ENCODE measurements around the gene MACO1. TPM values are rescaled to one million over a fixed set of nuclear protein-coding genes. Genes with fewer than 3 reads are reported as not detected.

Gene MACO1
- total and polyA plus RNA-seq, 9 of the 15 experiments (the other 6 are each of a cell fraction or from before 2014, with no cell fraction given) = 4.6 to 28.4 (median 21.7) TPM

- TF ChIP-seq ZBTB49 (CRISPR knock-in tag; IDR thresholded peaks at IDR 0.05; ENCODE audit: borderline replicate concordance) = no peak
- TF ChIP-seq ZNF511 (CRISPR knock-in tag; IDR thresholded peaks at IDR 0.05) = peak; percentile 82; the same call in 1 of the 2 replicates
- TF ChIP-seq SNRNP70 (optimal IDR thresholded peaks at IDR 0.05; ENCODE audit: low read depth, low read length) = no peak
- TF ChIP-seq FIP1L1 (IDR thresholded peaks at IDR 0.05; ENCODE audit: low read depth, low read length, poor library complexity, severe bottlenecking) = no peak
- TF ChIP-seq CREB3 (tag; conservative IDR thresholded peaks at IDR 0.05; ENCODE audit: low read depth) = no peak
- peak; percentile 66 for TF ChIP-seq GABPA (tag; conservative IDR thresholded peaks at IDR 0.05; ENCODE audit: low read depth)
- TF ChIP-seq ZNF518B (CRISPR knock-in tag; IDR thresholded peaks at IDR 0.05) = no peak
- TF ChIP-seq OTX1 (CRISPR knock-in tag; IDR thresholded peaks at IDR 0.05) = no peak
- peak; percentile 27; the same call in 1 of the 2 replicates for TF ChIP-seq RBFOX2 (IDR thresholded peaks at IDR 0.05; ENCODE audit: low read depth, low read length)
- no peak for TF ChIP-seq CEBPB (tag; IDR thresholded peaks at IDR 0.05)
- TF ChIP-seq ZFP30 (CRISPR knock-in tag; IDR thresholded peaks at IDR 0.05; ENCODE audit: borderline replicate concordance) = no peak
- TF ChIP-seq E2F6 (IDR thresholded peaks at IDR 0.05; ENCODE audit: borderline replicate concordance in 1 of 2, extremely low read depth in 1 of 2, insufficient read depth in 1 of 2, insufficient read length in 1 of 2, low read depth in 1 of 2, low read length in 1 of 2, poor library complexity in 1 of 2, severe bottlenecking in 1 of 2) = peak in 1 of 2 experiments; percentile 44
- no peak for TF ChIP-seq MAX (CRISPR knock-in tag; IDR thresholded peaks at IDR 0.05)
These were observed 527 bp downstream of the MACO1 start (continued) for GRCh38 chr1:25430967-25431881.

Data from K562 (cell line).